Stimulated activated naive CD4-positive, alpha-beta T cell treated with Interleukin-2 at 50 U/mL for 16 hours (primary cell): ENCODE data around the gene TMEM242.
"Not testable (repeated sequence)": the region's sequence is repeated elsewhere in the genome, so short reads cannot be mapped to it uniquely, and the experiment has no call there.

Source experiments
- DNase-seq: peaks from one replicate; lab custom pipeline; 2025; lab: John Stamatoyannopoulos, UW

TMEM242 gene

GRCh38 chr6:157323255-157323965 is at the start of gene TMEM242:
Gene TMEM242 (minus strand): TSS chr6:157323519. CDS start chr6:157323499, 20 bp downstream.
- no peak for DNase-seq

GRCh38 chr6:157372501-157373280 is 49.4 kb upstream of the TMEM242 start:
- no peak for DNase-seq

- no peak for DNase-seq
Observed at GRCh38 chr6:157370755-157371154, 47.4 kb upstream of the TMEM242 start.

DNA sequence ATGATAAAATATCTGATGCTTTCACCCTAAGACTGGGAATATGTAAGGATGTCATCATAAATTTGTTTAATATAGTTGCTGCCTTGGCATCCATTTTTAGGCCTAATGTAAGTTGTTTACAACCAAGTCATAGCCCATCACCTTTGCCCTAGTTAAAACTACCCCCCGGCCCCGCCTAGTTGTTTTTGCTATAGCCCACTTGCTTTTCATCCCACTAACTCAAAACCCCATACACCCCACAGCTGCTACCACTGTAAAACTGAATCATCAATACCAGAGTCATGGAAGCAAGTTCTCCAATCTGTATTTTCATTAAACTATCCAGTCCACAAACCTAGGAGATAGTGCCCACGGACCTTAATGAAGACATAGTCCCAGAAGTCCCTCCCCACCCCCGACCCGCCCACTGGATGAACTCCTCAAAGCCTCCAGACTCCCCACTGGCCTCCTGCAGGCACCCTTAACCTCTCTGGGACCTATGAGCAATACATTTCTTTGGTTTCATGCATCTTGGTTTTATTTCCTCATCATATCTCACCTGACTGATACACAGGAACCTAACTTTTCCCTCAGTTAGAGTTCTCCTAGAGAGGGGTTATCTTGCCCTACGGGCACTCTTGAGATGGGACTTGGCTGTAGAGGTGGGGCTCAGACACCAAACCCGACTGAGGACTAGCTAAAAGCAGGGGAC is 45.2 kb upstream of the TMEM242 start:
- no peak for DNase-seq

DNA sequence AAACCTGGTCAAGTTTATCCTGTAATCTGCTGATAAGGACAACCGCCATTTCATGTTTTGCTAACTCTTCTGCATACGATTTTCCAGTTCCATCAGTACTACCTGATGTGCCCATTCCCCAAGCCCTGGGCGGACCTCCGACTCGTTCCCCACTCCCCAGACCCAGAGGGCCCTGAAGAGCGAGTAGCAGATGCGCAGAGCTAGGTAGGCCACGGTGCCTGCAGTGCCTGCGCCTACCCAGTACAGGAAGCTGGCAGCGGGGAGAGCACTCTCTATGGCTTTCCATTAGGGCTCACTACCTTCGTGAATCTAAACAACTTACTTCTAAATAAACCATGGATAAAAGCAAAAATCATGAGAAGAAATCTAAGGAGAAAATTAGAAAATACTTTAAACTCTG is 43.3 kb upstream of the TMEM242 start:
- DNase-seq, result no peak

DNA sequence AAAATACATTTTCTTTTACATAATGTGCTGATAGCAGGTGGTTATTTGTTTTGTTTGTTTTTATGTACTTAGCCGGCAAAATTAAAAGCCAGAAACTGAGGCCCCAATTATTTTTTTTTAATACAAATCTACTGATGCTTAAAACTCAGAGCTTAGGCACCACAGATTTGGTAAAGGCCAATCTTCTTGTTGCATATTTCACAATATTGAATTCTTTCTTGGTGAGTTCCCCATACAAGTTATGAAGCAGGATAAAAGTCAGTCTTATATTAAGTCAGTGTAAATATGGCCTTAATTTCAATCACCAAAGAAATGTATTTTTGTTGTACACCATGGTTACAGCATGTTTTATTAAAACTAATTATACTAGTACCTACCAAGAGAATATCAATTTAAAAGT is 41.4 kb upstream of the TMEM242 start:
- no peak for DNase-seq

DNA sequence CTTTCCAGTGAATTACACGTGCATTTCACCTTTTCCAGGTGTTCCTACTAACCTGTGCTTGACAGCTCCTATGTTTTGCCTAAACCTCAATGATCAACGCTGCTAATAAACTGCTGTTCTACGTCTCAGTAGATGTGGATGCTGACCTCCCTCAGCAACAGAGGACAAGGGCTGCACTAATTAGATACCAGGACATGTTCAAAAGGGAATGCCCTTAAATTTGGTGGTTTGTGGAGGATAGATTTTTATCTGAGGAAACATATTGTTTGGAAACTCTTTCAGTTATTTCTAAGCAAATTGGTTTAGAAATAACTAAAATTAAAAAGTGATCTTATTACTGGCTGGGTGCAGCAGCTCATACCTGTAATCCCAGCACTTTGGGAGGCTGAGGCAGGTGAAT is 38.6 kb upstream of the TMEM242 start:
- DNase-seq, result no peak

- DNase-seq, result no peak
Observed at GRCh38 chr6:157358287-157358686, 35.0 kb upstream of the TMEM242 start.

GRCh38 chr6:157346373-157346772 is 23.1 kb upstream of the TMEM242 start:
- DNase-seq, result no peak

- no peak for DNase-seq
Observed at GRCh38 chr6:157343732-157344131, 20.4 kb upstream of the TMEM242 start.

DNA sequence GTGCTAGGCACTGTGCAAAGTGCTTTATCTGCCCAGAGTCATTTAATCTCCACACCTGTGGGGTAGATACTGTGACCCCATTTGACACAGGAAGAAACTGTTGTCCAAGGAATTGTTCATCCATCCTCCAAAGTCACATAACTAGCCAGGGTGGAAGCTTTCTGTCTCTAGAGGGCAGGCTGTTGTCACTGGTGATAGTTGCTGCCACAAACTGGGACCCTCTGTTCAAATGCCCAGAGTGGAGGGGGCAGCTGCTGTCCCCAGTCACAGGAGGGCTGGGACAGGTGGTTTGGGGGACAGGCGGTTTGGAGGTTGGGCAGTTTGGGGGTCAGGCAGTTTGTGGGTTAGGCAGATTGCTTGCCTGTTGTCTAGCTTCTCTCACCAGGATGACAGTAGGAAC is 16.1 kb upstream of the TMEM242 start:
- DNase-seq, result no peak

GRCh38 chr6:157337751-157338150 is 14.4 kb upstream of the TMEM242 start:
- DNase-seq, result no peak

DNA sequence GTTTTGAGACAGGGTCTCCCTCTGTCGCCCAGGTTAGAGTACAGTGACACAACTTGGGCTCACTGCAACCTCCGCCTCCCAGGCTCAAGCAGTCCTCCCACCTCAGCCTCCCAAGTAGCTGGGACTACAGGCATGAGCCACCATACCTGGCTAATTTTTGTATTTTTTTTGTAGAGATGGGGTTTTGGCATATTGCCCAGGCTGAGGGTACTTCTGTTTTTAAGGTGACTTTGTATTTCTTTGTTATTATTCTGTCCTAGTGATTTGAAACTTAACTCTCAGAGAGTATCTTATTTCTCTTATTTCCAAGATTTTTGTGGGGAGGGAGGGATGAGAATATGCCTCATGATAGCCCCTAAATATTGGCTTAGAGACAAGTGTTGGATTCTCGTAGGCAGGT is 14.0 kb upstream of the TMEM242 start:
- not testable (repeated sequence) for DNase-seq

DNA sequence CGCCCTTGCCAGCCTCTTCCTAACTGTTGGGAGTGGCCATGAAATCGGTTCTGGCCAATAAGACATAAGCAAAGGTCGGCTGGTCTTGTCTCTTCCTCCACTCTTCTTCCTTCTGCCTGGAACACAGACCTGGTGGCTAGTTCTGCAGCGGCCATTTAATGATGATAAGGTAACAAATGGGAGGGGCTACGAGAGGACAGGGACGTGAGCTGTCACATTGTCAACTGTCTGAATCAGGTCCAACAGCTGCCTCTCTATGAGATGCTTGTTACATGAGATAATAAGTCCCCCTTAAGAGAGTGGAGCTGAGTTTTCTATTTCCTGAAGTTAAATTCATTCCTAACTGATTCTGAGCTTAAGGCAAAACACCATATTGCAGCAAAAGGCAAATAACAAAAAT is 12.5 kb upstream of the TMEM242 start:
- DNase-seq, result no peak

DNA sequence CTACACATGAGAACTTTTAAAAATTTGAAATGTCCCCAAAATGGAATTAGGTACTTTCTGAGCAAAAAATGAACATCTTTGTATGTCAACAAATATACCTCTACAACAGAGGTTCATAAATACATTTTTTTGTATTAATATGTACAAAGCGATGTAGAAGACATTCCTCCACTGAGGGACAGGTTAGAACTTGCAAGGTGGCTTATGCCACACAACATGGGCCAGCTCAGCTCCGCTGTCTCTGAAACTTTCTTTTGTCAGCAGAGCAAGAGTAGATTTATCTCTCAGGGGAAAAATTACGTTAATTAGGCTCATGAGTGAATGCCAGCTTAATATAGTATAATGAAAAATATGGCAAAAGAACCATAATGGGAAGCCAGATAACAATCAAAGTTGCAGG is 10.6 kb upstream of the TMEM242 start:
- DNase-seq, result no peak

DNA sequence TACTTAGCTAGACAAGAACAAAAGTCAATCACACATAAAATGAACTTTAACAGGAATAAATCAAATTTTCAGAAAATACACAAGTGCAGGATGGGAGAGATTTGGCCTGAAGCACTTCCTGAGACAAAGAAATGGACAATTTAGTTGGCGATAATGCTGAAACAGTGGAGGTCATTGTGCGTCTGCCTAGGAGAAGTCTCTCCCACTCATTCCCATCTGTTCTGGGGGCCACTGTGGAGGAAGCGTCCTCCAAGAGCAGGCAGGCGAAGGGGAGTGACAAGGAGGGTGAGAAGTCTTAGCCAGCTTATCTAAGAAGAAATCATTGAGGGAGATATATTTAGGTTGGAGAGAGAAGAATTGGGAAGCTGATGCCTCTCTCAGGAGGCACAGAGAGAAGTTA is 10.2 kb upstream of the TMEM242 start:
- no peak for DNase-seq

DNA sequence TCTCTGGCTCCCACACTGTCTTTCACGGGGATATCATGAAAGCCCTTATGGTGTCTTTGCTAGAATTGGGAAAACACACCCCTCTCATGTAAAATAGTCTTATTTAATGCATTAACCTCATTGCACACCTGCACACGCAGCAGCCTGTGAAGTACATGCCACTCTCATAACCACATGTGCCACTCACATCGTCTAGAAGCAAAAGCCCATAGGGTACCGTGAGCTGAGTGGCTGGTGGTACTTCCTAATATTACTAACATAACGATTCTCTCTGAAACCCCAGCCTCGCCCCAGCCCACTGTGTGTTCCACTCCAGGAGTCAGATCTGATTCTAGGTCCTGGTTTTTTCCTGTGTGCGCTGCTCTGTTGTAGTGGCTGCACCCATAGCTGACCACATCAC is 9.5 kb upstream of the TMEM242 start:
- DNase-seq, result no peak

- no peak for DNase-seq
Observed at GRCh38 chr6:157330831-157331230, 7.5 kb upstream of the TMEM242 start.

GRCh38 chr6:157329829-157330228 is 6.5 kb upstream of the TMEM242 start:
- DNase-seq, result no peak

GRCh38 chr6:157328108-157328692 is 4.9 kb upstream of the TMEM242 start:
- no peak for DNase-seq

DNA sequence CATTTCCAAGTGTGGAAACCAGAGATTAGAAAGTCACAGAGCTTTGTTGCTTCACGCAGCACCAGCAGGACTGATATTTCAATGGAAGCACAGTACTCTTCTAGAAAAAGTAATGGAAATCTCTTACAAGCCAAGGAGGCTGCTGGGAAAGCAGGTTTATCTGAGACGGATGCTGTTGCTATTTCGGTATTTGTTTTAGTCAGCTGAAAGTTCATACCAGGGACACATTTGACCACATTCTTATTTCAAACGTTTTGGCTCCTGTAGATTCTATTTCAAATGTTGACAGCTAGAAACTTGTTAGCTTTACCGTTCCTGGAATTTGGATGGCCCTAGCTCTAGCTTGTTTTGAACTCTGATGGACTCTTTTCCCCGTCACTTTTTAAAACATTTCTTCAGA is 3.7 kb upstream of the TMEM242 start:
- DNase-seq, result no peak

DNA sequence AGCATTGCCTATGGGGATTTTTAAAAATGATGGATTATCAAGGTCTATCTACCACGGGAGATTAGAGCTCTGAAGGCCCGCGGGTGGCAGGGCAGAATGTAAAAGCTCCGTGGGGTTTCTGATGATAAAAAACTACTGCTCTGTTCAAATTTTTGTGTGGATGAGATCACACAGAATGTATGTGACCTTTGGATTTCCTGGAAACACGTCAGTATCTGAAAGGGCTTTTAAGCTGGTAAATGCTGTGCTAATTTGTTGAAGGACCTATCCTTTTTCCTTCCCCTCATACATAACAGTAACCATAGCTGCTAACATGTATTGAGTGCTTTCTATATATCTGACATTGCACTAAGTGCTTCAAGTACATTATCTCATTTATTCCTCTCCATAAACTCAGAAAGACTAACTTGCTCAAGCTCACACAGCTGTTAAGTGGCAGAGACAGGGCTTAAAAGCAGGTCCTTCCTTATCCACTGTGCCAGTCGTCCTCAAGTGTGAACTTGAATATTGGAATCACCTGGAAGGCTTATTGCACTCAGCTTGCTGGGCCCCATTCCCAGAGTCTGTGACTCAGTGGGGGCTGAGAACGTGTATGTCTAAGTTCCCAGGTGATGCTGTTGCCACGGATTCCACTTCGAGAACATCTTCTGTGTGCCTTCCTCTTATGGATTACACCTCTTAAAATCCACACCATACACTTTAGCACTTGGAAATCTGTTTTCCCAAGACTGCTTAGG is 1.9 kb upstream of the TMEM242 start:
- DNase-seq, result no peak
